NCI-H146 treated with DMSO at 0.1 percent for 48 hours (cell line): Measurements from ENCODE around the gene PRRT3.
"Not testable (repeated sequence)": the region's sequence is repeated elsewhere in the genome, so short reads cannot be mapped to it uniquely, and the experiment has no call there.

Experiments
- DNase-seq: peaks from one replicate; lab custom pipeline; 2025; ENCODE audit not compliant: unreplicated experiment; lab: John Stamatoyannopoulos, UW

Gene PRRT3

GRCh38 chr3:9947025-9947995 is 4.9 kb downstream of the PRRT3 start:
- DNase-seq, result no peak

GRCh38 chr3:9946112-9947024 is 5.8 kb downstream of the PRRT3 start:
- DNase-seq, result peak; percentile 43

GRCh38 chr3:9945358-9945757 is 6.8 kb downstream of the PRRT3 start:
- DNase-seq, result no peak

GRCh38 chr3:9944271-9944670 is 7.9 kb downstream of the PRRT3 start:
- no peak for DNase-seq

- DNase-seq, result no peak
These were observed 9.1 kb downstream of the PRRT3 start for GRCh38 chr3:9942934-9943690.

- DNase-seq, result no peak
These were observed 10.0 kb downstream of the PRRT3 start for GRCh38 chr3:9942164-9942563.

GRCh38 chr3:9940746-9941145 is 11.5 kb downstream of the PRRT3 start:
- DNase-seq, result no peak

GRCh38 chr3:9939906-9940305 is 12.3 kb downstream of the PRRT3 start:
- DNase-seq, result not testable (repeated sequence)

GRCh38 chr3:9938966-9939365 is 13.2 kb downstream of the PRRT3 start:
- DNase-seq, result no peak

GRCh38 chr3:9937486-9938238 is 14.5 kb downstream of the PRRT3 start:
- no peak for DNase-seq

GRCh38 chr3:9935966-9936510 is 16.2 kb downstream of the PRRT3 start:
- no peak for DNase-seq

- DNase-seq, result no peak
These were observed 17.2 kb downstream of the PRRT3 start for GRCh38 chr3:9934993-9935392.

- no peak for DNase-seq
These were observed 18.0 kb downstream of the PRRT3 start for GRCh38 chr3:9934235-9934621.

GRCh38 chr3:9933561-9934234 is 18.5 kb downstream of the PRRT3 start, which contains the start of gene CRELD1:
TSS of gene CRELD1 (plus strand) at chr3:9933834. CDS start at chr3:9934439, 605 bp downstream.
- peak; percentile 72 for DNase-seq

- peak; percentile 24 for DNase-seq
These were observed 19.2 kb downstream of the PRRT3 start for GRCh38 chr3:9932843-9933560.

- DNase-seq, result no peak
These were observed 19.7 kb downstream of the PRRT3 start for GRCh38 chr3:9932535-9932842.

GRCh38 chr3:9930804-9931418 is 21.3 kb downstream of the PRRT3 start:
- DNase-seq, result no peak

- DNase-seq, result no peak
These were observed 24.1 kb downstream of the PRRT3 start for GRCh38 chr3:9928158-9928557.
